ENCODE data around the gene DPAGT1. TPM values are rescaled to one million over a fixed set of nuclear protein-coding genes. Genes with fewer than 3 reads are reported as not detected.
A peak's percentile ranks its signal among the peaks of the same experiment; 100 is the strongest.

The DPAGT1 gene
- total RNA-seq, 1 experiment from 2014 or later, result 63.5 TPM

DNA sequence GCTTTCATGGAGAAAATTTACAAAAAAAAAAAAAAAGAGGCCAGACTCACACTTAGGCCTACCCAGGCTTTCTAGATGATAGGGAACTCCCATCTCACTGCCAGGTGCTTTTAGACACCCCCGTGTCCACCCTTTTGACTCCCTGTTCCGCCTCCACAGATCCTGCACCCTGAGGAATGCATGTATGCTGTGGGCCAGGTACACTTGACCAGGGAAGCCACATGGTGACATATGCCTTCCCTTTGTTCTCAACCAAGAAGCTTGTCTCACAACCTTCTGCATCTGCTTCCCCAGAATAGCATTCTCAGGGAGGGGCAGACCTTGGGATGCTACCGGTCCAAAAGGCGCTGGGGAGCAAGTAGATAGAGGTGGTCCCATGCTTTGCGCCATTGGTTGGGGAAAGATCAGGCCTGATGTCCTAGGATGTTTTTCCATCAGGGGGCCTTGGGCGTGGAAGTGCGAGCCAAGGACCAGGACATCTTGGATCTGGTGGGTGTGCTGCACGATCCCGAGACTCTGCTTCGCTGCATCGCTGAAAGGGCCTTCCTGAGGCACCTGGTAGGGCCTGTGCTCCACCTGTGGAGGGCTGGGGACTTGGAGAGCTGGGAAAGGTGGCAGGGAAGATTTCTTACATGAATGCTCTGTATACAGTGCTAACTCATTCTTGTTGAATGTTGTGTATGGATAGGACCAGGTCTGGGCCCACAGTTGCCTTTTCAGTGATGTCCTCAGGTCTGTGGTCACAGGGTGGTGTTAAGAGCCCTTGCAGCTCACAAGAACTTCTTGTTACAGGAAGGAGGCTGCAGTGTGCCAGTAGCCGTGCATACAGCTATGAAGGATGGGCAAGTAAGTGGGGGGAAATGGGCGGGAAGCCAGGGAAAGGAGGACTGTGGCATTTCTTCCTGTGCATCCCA is 9.4 kb downstream of the DPAGT1 start:
- Mint-ChIP-seq H3K9me3 (no peaks in the 10 kb centered on the region), H3K4me1 (peaks cover 23% of the 10 kb centered on the region), H3K27ac (peak overlapping the region; percentile 68), H3K36me3 (peaks cover 32% of the 10 kb centered on the region), H3K4me3 (peak overlapping the region; percentile 94), H3K27me3 (ENCODE audit: low read depth) (no peaks in the 10 kb centered on the region)
- POLR2A ChIA-PET, result interaction anchor here (0.5 to 1.3 kb wide), 4 partner anchors 7 to 659 kb away, joined by 3 to 5 read pairs (median 4); partner anchors contain the start of genes HMBS and HYOU1
- no peak for ATAC-seq
- CTCF ChIA-PET, result interaction anchor here (0.9 to 1.3 kb wide), 5 partner anchors 10 to 229 kb away, joined by 3 to 5 read pairs (median 3); no protein-coding TSS in a partner anchor
- TF ChIP-seq IRF1 (CRISPR knock-in tag; IDR thresholded peaks at IDR 0.05) (0 out of 2 replicates have a peak, but pooled peaks have one; percentile 45), ATF1 (CRISPR knock-in tag; IDR thresholded peaks at IDR 0.05) (no peak)
- no peak for DNase-seq (ENCODE audit: low spot score)

DNA sequence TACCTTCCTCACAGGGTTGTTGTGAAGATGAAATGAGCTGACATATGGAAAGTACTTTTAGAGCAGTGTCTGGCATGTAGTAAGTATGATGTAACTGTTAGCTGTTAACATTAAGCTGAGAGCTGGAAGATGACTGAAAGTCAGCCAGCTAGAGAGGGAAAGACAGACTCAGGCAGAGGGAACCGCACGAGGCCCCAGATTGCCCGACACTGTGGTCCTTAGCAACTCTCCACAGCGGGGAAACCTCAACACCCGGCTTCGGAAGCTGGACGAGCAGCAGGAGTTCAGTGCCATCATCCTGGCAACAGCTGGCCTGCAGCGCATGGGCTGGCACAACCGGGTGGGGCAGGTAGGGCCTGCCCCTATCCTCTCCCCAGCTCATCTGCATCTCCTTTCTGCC is 10.5 kb downstream of the DPAGT1 start:
- TF ChIP-seq MYBL2 (CRISPR knock-in tag; IDR thresholded peaks at IDR 0.05) (no peak), USF1 (CRISPR knock-in tag; IDR thresholded peaks at IDR 0.05) (no peak), ZBTB43 (CRISPR knock-in tag; IDR thresholded peaks at IDR 0.05) (no peak), GRHL2 (CRISPR knock-in tag; IDR thresholded peaks at IDR 0.05; ENCODE audit: insufficient replicate concordance, severe bottlenecking) (no peak), GTF2I (CRISPR knock-in tag; conservative IDR thresholded peaks at IDR 0.05) (no peak), JUN (CRISPR knock-in tag; IDR thresholded peaks at IDR 0.05) (no peak), ZNF263 (CRISPR knock-in tag; IDR thresholded peaks at IDR 0.05; ENCODE audit: low read depth) (no peak), FOXJ3 (CRISPR knock-in tag; IDR thresholded peaks at IDR 0.05; ENCODE audit: borderline replicate concordance) (no peak), ESRRA (CRISPR knock-in tag; IDR thresholded peaks at IDR 0.05; ENCODE audit: borderline replicate concordance) (no peak), TP53 (CRISPR knock-in tag; IDR thresholded peaks at IDR 0.05) (no peak), TEAD1 (CRISPR knock-in tag; IDR thresholded peaks at IDR 0.05) (no peak), SMAD3 (CRISPR knock-in tag; IDR thresholded peaks at IDR 0.05; ENCODE audit: borderline replicate concordance) (no peak), E2F4 (CRISPR knock-in tag; IDR thresholded peaks at IDR 0.05; ENCODE audit: borderline replicate concordance, low read depth) (no peak), KAT7 (CRISPR knock-in tag; IDR thresholded peaks at IDR 0.05; ENCODE audit: borderline replicate concordance) (no peak), TEAD4 (CRISPR knock-in tag; IDR thresholded peaks at IDR 0.05) (no peak), ATF1 (CRISPR knock-in tag; IDR thresholded peaks at IDR 0.05) (no peak)
- TF ChIP-seq, protein P1, sequence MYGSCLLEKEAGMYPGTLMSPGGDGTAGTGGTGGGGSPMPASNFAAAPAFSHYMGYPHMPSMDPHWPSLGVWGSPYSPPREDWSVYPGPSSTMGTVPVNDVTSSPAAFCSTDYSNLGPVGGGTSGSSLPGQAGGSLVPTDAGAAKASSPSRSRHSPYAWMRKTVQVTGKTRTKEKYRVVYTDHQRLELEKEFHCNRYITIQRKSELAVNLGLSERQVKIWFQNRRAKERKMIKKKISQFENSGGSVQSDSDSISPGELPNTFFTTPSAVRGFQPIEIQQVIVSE (CRISPR knock-in tag; IDR thresholded peaks at IDR 0.05; ENCODE audit: borderline replicate concordance), result no peak
- TF ChIP-seq, protein P2, sequence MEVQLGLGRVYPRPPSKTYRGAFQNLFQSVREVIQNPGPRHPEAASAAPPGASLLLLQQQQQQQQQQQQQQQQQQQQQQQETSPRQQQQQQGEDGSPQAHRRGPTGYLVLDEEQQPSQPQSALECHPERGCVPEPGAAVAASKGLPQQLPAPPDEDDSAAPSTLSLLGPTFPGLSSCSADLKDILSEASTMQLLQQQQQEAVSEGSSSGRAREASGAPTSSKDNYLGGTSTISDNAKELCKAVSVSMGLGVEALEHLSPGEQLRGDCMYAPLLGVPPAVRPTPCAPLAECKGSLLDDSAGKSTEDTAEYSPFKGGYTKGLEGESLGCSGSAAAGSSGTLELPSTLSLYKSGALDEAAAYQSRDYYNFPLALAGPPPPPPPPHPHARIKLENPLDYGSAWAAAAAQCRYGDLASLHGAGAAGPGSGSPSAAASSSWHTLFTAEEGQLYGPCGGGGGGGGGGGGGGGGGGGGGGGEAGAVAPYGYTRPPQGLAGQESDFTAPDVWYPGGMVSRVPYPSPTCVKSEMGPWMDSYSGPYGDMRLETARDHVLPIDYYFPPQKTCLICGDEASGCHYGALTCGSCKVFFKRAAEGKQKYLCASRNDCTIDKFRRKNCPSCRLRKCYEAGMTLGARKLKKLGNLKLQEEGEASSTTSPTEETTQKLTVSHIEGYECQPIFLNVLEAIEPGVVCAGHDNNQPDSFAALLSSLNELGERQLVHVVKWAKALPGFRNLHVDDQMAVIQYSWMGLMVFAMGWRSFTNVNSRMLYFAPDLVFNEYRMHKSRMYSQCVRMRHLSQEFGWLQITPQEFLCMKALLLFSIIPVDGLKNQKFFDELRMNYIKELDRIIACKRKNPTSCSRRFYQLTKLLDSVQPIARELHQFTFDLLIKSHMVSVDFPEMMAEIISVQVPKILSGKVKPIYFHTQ (CRISPR knock-in tag; IDR thresholded peaks at IDR 0.05), result no peak
- TF ChIP-seq, protein P3, sequence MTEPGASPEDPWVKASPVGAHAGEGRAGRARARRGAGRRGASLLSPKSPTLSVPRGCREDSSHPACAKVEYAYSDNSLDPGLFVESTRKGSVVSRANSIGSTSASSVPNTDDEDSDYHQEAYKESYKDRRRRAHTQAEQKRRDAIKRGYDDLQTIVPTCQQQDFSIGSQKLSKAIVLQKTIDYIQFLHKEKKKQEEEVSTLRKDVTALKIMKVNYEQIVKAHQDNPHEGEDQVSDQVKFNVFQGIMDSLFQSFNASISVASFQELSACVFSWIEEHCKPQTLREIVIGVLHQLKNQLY (CRISPR knock-in tag; IDR thresholded peaks at IDR 0.05), result no peak
- TF ChIP-seq, protein P4, sequence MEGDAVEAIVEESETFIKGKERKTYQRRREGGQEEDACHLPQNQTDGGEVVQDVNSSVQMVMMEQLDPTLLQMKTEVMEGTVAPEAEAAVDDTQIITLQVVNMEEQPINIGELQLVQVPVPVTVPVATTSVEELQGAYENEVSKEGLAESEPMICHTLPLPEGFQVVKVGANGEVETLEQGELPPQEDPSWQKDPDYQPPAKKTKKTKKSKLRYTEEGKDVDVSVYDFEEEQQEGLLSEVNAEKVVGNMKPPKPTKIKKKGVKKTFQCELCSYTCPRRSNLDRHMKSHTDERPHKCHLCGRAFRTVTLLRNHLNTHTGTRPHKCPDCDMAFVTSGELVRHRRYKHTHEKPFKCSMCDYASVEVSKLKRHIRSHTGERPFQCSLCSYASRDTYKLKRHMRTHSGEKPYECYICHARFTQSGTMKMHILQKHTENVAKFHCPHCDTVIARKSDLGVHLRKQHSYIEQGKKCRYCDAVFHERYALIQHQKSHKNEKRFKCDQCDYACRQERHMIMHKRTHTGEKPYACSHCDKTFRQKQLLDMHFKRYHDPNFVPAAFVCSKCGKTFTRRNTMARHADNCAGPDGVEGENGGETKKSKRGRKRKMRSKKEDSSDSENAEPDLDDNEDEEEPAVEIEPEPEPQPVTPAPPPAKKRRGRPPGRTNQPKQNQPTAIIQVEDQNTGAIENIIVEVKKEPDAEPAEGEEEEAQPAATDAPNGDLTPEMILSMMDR (IDR thresholded peaks at IDR 0.05), result no peak
- CTCF ChIA-PET, result interaction anchor here (0.9 to 1.3 kb wide), 3 partner anchors 11 to 230 kb away, joined by 3 to 5 read pairs (median 3); no protein-coding TSS in a partner anchor
- no peak for DNase-seq (ENCODE audit: low spot score)
- Mint-ChIP-seq H3K27me3 (ENCODE audit: low read depth) (no peaks in the 10 kb centered on the region), H3K27ac (no peak overlapping the region), H3K9me3 (no peaks in the 10 kb centered on the region), H3K36me3 (peaks cover 23% of the 10 kb centered on the region), H3K4me3 (no peak overlapping the region), H3K4me1 (peaks cover 19% of the 10 kb centered on the region)
- ATAC-seq, result no peak
- POLR2A ChIA-PET, result no interaction called here

Data from WTC11 (cell line).